Effector CD4-positive, alpha-beta T cell (primary cell): ENCODE data around the gene CATSPERZ. TPM values are rescaled to one million over a fixed set of nuclear protein-coding genes. Genes with fewer than 3 reads are reported as not detected.

Experiments used
- DNase-seq: peaks from one replicate; pipeline ENCODE4 v3.0.0-alpha.2; 2020
- total RNA-seq: gene quantifications from one replicate; lab custom pipeline; 2026; lab: John Stamatoyannopoulos, UW

Gene CATSPERZ, protein sequence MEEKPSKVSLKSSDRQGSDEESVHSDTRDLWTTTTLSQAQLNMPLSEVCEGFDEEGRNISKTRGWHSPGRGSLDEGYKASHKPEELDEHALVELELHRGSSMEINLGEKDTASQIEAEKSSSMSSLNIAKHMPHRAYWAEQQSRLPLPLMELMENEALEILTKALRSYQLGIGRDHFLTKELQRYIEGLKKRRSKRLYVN
- not detected for total RNA-seq

DNA sequence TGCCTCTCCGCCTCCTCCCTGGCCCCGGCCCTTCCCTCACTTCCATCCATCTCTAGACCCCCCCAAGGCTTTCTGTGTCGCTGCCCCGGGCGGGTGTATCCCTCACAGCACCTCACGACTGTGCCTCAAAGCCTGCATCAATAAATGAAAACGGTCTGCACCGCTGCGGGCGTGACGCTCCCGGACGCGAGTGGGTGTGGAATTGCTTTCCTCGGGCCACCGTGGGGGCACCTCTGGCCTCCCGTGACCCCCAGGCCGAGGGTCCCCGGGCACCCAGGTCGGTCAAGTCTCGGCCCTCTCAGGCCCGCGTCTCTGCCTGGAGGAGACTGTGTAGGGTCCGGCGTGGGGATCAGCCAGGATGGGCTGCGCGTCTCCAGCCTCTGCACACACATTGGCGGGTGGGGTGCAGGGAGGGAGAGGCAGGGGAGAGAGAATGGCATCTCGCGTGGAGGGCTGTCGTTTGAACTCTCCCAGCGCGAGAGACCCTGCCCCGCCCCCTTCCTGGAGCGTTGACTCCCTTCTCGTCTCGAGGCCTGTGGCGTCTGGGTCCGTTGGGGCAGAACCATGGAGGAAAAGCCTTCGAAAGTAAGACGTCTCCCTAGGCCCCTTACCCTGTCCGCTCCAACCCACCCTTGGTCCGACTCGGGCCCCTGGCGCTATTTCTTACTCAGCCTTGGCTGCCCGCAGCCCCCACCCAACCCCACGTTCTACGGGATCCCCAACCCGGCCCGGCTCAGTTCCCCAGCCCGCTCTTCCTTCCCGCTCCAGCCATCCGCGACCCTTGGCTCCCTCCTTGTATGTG is at the start of gene CATSPERZ:
Gene CATSPERZ, plus strand, starts transcription at position 512 of the 802 bp plus-strand sequence. Its CDS starts 53 bp downstream, at position 565.
- DNase-seq: no peak

DNA sequence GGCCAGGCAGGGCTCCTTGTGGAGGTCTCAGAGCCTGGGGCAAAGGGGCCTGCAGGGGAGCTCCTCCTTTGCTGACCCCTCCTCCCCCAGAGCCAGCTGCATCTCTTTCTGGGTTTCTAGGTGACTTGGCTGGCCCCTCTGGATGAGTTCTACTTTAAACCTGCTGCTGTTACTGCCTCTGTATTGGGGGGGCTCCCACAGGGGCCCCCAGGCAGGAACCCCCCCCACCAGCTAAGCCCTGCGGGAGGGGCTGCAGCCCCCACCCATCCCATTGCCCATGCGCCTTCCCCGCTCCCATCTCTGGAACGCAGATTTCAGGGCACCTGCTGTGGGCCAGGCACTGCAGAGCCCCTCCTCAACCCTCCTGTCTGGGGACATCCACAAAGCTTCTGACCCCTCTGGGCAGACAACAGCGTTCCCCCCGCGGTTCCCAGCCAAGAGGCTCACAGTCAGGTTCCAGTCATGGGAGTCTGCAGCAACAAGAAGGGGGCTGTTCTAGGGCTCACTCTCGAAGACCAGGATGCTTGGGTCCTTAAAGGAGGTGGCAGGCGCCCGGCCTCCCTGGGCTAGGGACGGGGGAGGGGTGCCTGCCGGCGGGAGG is 49.6 kb upstream of the CATSPERZ start:
- no peak for DNase-seq

DNA sequence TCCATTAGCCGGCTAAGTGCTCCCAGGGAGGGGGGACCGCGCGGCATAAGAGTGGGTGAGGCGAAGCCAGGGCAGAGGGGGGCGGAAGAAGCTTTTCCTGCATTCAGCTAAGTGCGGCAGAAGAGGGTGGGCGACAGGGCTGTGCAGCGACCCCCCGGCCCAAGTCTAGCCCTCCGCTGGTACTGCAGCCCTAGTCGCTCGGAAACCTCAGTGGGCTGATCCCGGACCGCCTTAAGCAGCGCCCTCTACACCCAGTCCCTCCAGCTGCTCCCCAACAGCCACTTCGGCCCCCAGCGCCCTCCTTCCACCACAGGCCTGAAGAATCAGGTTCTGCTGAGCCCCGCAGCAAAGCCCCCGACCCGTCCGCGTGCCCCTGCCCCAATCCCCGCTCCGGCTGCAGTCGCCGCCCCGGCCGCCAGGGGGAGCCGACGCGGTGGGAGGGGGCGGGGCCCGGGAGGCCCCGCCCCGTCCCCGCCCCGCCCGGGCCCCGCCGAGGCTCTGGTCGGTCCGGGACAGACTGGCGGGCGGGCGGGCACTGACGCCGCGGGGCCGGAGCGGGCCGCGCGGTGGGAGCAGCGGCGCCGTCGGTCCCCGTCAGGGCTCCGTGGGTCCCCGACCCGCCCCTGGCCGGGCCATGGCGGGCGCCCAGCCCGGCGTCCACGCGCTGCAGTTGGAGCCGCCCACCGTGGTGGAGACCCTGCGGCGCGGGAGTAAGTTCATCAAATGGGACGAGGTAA is 49.0 kb upstream of the CATSPERZ start, which contains the start of gene PLCB3:
Gene PLCB3, plus strand, starts transcription at position 515 of the 737 bp plus-strand sequence. Its CDS starts 120 bp downstream, at position 635.
- peak; percentile 59 for DNase-seq

DNA sequence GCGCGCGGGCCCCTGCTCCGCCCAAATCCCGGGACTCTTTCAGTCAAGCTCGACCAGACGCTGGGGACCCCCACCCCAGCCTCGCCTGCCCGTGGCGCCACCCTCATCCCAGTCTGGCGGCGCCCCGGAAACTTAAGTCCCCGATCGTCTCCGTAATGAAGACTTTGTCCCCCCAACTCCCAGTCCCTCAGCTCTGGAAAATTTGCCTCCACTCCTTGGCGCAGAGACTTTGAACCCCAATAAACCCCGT is 48.5 kb upstream of the CATSPERZ start:
- DNase-seq: no peak

DNA sequence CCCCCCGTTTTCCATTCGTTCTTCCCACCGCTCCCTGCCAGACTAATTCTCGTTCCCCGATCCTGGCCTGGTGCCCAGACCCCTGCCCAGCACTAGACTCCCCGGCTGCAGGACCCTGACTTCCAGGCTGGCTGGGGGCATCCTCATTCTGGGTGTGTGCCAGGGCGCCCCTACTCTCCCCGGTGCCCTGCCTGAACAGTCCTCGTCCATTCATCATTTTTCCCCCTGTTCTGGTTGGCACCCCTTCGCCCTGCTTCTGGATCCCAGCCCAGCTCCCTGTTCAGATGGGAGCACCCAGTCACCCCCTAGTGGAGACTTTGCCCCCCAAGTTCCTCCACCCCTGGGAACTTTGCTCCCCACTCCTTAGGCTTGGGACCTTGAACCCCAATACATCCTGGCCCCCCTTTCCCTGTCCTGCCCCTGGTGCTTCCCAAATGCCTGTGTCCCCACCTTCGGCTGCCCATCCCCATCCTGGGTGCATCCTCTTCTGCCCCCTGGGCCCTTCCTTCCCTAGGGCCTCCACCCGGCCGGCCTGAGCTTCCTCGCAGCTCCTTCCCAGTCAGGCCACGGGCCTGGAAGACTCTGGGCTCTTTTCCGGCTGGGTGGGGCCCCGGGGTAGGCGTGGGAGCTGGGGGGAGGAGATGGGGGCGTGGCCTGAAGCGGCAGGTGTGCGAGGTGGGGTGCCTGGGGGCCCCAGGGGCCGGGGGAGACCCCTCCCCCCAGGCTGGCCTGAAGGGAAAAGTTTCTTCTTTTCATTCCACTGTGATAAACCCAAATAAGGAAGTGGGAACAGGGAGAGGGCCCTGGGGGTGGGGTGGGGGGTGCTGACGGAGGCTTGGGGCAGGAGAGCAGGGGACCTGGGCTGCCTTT is 47.9 kb upstream of the CATSPERZ start:
- no peak for DNase-seq

DNA sequence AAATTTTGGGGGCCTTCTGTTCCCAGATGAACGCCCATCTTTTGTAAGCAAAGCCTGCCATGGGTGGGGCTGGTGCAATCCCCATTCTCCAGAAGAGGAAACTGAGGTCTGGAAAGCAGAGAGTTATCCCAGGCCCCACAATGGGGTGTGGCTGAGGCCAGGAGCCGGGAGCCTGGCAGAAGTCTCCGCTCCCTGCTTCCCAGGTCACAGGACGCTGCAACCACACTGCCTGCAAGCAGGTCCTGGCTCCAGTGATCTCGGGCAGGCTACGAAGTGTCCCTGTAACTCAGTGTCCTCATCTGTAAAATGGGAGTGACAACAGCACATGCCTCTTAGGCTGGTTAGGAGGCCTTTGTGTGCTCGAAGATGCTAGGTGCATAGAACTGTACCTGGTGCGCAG is 47.1 kb upstream of the CATSPERZ start:
- DNase-seq: no peak

DNA sequence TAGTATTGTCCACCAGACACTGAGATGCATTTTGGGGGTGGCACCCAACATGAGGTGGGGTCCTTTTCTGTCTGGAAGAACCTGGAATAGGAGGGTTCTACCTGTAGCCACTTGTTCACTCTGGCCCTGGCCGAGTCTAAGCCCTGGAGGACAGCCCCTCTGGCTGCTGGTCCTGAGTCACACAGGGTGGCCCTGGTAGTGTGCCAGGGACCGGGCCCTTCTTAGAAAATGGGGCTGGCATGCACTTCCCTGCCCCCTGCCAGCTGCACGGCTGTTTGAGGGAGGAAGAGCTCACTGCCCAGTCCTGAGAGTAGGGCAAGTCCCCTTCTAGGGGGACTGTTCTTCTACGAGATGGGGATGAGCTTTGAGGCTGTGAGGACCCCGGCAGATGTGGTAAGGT is 46.7 kb upstream of the CATSPERZ start:
- DNase-seq: no peak

DNA sequence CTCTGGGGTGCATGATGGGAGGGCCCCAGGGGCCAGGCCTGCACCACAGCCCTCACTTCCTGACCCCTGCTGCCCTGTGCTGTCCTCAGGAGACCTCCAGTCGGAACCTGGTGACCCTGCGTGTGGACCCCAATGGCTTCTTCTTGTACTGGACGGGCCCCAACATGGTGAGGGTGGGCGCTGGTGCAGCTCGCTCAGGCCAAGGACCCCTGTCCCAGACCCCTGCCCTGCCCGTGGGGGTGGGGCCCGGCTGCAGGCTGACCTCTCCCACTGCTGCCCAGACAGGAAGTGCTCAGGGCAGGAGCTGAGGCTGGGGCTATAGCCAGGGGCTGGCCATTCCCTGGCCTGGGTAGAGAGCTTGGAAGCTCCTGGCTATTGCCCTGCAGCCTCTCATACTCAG is 45.8 kb upstream of the CATSPERZ start:
- no peak for DNase-seq

DNA sequence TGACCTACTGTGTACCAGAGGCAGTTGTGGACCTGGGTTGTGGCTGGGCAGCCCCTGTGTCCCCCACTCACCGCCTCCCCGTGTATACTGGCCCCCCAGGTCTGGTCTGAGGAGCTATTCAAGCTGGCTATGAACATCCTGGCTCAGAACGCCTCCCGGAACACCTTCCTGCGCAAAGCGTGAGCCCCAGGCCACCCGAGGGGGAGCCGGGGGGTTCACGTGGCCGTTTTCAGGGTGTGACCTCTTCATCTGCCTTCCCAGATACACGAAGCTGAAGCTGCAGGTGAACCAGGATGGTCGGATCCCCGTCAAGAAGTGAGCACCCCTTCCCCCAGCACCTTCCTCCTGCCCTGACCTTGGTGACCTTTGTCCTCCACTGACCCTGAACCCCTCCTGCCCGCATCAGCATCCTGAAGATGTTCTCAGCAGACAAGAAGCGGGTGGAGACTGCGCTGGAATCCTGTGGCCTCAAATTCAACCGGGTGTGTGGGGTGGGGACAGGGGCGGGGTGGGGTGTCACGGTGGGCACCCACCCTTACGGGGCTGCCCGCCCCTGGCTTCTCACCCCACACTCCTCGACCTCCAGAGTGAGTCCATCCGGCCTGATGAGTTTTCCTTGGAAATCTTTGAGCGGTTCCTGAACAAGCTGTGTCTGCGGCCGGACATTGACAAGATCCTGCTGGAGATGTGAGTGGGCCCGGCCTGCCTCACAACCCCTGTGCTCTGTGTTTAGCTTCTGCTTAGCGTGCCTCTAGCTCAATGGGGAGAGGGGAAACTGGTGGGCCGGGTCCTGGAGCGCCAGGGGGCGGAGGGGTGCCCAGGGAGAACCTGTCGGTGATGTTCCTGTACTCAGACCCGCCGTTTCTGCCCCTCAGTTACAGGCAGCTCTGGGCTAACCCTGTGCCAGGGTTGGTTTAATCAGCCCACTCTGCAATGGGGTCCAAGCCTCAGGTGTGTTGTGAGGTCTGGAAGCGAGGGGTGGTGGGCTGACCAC is 44.7 kb upstream of the CATSPERZ start:
- no peak for DNase-seq

DNA sequence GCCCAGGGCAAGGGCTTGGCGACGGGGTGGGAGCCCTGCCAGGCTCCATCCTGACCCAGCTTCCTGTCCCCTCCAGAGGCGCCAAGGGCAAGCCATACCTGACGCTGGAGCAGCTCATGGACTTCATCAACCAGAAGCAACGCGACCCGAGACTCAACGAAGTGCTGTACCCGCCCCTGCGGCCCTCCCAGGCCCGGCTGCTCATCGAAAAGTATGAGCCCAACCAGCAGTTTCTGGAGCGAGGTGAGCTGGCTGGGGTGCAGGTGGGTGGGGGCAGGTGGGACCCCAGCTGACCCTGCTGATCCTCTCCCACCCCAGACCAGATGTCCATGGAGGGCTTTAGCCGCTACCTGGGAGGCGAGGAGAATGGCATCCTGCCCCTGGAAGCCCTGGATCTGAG is 43.9 kb upstream of the CATSPERZ start:
- DNase-seq: no peak

DNA sequence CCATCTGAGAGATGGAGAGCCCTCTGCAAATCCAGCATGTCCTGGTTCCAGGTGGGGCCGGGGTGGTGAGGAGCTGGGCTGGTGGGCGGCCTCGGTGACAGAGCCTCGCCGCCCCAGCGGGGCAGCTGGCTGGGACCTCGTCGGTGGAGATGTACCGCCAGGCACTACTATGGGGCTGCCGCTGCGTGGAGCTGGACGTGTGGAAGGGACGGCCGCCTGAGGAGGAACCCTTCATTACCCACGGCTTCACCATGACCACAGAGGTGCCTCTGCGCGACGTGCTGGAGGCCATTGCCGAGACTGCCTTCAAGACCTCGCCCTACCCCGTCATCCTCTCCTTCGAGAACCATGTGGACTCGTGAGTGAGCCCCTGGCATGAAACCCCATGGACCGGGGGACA is 41.8 kb upstream of the CATSPERZ start:
- DNase-seq: no peak

DNA sequence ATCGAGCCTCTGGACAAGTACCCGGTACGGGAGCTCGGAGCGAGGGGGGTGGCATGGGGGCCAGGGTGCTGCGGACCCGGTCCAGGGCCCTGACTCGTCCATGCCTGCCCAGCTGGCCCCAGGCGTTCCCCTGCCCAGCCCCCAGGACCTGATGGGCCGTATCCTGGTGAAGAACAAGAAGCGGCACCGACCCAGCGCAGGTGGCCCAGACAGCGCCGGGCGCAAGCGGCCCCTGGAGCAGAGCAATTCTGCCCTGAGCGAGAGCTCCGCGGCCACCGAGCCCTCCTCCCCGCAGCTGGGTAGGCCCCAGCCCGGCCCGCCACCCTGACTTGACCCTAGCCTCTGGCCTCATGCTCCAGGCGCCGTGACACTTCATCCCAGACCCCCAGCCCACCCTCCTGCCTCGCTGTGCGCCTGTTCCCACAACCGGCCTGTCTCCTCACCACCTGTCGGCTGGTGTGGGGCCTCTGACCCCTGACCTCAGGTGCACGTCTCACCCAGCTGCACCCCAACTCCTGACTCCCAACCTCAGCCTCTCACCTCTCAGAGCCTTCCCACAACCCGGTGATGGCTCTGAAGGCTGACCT is 41.1 kb upstream of the CATSPERZ start:
- no peak for DNase-seq

DNA sequence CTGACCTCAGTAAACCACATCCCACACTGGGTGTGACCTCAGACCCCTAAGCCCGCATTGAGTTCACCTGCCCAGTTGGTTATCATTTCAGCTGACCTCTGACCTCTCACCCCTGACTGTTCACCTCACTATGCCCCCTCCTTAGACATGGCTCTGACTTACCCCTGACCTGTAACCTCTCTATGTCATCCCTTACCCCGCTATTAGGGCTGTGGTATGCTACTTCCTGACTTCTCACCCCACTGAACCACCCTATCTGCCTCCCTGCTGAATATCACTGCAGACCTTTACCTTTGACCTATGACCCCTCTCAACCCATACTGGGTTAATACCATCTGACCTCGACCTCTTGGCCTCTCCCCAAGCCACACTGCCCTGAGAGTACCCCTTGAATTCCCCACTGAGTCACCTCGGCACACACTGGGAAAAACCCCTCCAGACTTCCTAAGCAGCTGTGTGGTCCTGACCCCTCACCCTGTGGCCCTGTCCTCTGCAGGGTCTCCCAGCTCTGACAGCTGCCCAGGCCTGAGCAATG is 40.6 kb upstream of the CATSPERZ start:
- no peak for DNase-seq

DNA sequence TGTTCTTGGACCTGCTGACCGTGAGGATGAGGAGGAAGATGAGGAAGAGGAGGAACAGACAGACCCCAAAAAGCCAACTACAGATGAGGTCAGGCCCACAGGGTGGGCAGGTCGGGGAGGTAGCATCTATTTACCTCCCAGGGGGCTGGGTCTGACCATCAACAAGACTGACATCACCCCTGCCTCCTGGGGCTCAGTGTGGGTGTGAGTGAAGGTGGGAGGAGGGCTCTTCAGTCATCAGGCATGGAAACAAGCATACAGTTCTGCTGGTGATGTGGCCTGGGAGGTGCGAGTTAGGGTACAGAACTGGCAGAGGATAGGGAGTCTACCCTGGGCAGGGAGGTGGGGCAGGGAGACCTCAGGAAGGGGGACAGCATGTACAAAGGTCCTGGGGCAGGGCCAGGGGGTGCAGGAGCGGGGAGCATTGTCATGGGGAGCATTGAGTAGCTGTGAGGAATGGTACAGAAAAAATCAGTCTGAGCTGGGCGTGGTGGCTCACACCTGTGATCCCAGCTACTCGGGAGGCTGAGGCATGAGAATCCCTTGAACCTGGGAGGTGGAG is 39.9 kb upstream of the CATSPERZ start:
- DNase-seq: no peak

DNA sequence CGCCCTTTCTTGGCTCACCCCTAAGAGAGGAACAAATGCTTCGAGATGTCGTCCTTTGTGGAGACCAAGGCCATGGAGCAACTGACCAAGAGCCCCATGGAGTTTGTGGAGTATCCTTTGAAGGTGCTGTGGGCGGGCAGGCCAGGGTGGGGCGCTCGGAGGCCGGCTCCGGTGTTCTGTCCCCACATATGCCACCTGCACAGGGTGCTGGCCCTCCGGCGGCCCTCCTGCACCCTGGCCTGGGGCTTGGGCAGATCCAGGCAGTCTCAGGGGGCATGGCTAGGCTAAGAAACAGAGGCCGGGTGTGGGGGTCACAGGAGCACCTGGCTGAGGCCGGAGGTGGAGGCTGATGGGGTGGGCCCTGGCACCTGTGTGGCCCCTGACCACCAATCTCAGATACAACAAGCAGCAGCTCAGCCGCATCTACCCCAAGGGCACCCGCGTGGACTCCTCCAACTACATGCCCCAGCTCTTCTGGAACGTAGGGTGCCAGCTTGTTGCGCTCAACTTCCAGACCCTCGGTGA is 38.5 kb upstream of the CATSPERZ start:
- DNase-seq: no peak

DNA sequence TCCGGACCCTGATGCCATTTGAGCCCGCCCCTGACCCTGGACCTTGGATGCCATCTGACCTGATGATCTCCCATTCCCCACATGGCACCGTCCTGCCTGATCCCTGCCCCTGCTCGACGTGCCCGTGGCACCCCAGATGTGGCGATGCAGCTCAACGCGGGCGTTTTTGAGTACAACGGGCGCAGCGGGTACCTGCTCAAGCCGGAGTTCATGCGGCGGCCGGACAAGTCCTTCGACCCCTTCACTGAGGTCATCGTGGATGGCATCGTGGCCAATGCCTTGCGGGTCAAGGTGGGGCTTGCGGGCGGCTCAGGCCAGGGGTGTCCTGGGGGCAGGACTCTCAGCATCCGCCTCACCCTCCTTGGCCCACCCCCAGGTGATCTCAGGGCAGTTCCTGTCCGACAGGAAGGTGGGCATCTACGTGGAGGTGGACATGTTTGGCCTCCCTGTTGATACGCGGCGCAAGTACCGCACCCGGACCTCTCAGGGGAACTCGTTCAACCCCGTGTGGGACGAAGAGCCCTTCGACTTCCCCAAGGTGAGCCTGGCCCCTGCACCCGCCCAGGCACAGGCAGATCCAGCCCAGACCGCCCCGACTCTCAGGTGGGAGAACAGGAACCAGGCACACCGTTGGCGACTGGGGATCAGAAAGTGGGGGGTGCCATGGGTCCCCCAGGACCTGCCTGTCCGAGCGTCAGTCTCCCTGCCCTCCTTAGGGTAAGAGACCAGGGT is 37.7 kb upstream of the CATSPERZ start:
- DNase-seq: no peak

DNA sequence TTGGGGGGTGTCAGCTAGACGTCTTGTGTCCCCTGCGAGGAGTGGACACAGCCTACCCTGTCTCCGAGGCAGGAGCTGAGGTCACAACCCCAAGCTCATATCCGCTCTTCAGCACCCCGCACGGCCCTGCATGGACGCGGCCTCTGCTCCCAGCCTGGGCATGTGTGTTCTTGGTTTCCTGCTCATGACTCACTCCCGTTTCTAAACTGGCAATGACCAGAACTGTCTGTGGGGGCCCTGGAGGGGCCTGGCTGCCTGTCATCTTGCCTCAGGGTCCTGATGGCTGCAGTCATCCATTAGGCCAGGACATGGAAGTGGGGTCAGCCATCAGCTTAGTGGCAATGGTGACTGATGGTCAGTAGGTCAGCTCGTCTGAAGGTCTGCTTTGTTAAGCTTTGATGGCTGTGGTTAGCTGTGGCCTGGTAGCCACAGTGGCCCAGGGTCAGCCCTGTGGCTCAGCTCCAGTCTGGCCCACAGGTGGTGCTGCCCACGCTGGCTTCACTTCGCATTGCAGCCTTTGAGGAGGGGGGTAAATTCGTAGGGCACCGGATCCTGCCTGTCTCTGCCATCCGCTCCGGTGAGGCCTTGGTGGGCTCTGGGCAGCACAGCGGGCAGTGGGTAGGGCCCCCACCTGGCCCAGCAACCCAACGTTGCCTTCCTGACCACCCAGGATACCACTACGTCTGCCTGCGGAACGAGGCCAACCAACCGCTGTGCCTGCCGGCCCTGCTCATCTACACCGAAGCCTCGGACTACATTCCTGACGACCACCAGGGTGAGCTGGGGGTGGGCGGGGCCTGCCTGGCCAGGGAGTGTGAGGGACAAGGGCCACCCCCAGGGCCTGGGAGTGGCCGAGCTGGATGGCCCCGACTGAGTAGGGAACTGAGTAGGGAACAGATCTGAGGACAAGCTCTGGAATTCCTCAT is 36.9 kb upstream of the CATSPERZ start:
- DNase-seq: no peak

DNA sequence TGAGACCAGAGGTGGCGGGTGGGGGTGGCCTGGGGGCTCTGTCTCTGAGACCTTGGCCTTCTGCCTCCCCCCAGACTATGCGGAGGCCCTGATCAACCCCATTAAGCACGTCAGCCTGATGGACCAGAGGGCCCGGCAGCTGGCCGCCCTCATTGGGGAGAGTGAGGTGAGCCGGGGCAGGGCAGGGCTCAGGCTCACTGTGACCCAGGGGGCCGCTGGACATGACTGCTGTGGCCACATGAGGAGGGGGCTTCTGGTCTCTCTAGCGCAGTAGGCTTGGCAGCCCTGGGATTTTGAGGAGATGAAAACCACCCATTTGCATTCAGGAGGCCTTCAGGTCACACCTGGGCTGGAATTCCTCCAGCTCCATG is 36.2 kb upstream of the CATSPERZ start:
- no peak for DNase-seq
